K562 (cell line): Measurements from ENCODE around the gene HPSE2. TPM values are rescaled to one million over a fixed set of nuclear protein-coding genes. Genes with fewer than 3 reads are reported as not detected.

Source experiments
- ARID3A ChIP-seq: IDR thresholded peaks from 2 replicates; pipeline ENCODE4 v1.6.1; 2012; ENCODE audit warnings: low read depth, low read length, improper control_type of control experiment, borderline replicate concordance
- CBX2 ChIP-seq: fragments of 200-600 bp; sonication (generic); IDR thresholded peaks from one replicate; pipeline ENCODE4 v1.6.1; 2012; ENCODE audit warnings: mild to moderate bottlenecking, low read length, inconsistent platforms; ENCODE audit not compliant: insufficient read depth, poor library complexity, severe bottlenecking
- ELF4 ChIP-seq: fragments of 450-650 bp; formaldehyde crosslinking; IDR thresholded peaks from 2 replicates; pipeline ENCODE4 v1.4.0; 2022; ENCODE audit warnings: missing genetic modification characterization
- FOXK1 ChIP-seq: sonication (generic); formaldehyde crosslinking; IDR thresholded peaks from 2 replicates; pipeline ENCODE4 v1.8.0; 2022; ENCODE audit warnings: missing genetic modification reagents, mild to moderate bottlenecking, borderline replicate concordance
- KDM4B ChIP-seq, 2 experiments: fragments of 450-650 bp in 1 of 2; sonication (generic) in 1 of 2; IDR thresholded peaks; 2 replicates each; pipeline ENCODE4 v1.6.1; 2016 to 2017; ENCODE audit warnings: borderline replicate concordance in 2 of 2, antibody characterized with exemption in 1 of 2, low read depth in 1 of 2, mild to moderate bottlenecking in 1 of 2
- MBD2 ChIP-seq: sonication (generic); IDR thresholded peaks from 2 replicates; pipeline ENCODE4 v1.6.1; 2016; ENCODE audit warnings: low read depth, borderline replicate concordance
- SMAD4 ChIP-seq: fragments of 250-450 bp; sonication (Bioruptor Pico); conservative IDR thresholded peaks from 2 replicates; pipeline ENCODE4 v1.8.0; 2021; ENCODE audit warnings: inconsistent platforms, mild to moderate bottlenecking, moderate library complexity
- STAT5A ChIP-seq: IDR thresholded peaks from 2 replicates; pipeline ENCODE4 v1.6.1; 2012; ENCODE audit warnings: low read length, inconsistent platforms, borderline replicate concordance
- TEAD4 ChIP-seq, 2 experiments: sonication (generic) in 1 of 2; formaldehyde crosslinking in 1 of 2; IDR thresholded peaks; 2 replicates each; pipeline versions ENCODE4 v1.6.1 to v1.8.0; 2012 to 2022; ENCODE audit warnings: borderline replicate concordance in 1 of 2, inconsistent platforms in 1 of 2, low read length in 1 of 2, mild to moderate bottlenecking in 1 of 2, missing genetic modification reagents in 1 of 2
- ZBTB26 ChIP-seq: fragments of 450-650 bp; formaldehyde crosslinking; IDR thresholded peaks from 2 replicates; pipeline ENCODE4 v1.4.0; 2022; ENCODE audit warnings: missing genetic modification characterization
- ZBTB7A ChIP-seq: IDR thresholded peaks from 2 replicates; pipeline ENCODE4 v1.6.1; 2011; ENCODE audit warnings: low read depth, mild to moderate bottlenecking, low read length, moderate library complexity, borderline replicate concordance; ENCODE audit not compliant: control insufficient read depth
- ZNF398 ChIP-seq: fragments of 250-450 bp; sonication (Bioruptor Pico); IDR thresholded peaks from 2 replicates; pipeline ENCODE4 v1.8.0; 2021; ENCODE audit warnings: moderate library complexity, mild to moderate bottlenecking, inconsistent platforms
- ZNF609 ChIP-seq: sonication (generic); formaldehyde crosslinking; IDR thresholded peaks from 2 replicates; pipeline ENCODE4 v1.8.1; 2023; ENCODE audit warnings: missing genetic modification reagents, mild to moderate bottlenecking, borderline replicate concordance
- polyA plus RNA-seq, 8 experiments: library from polyadenylated mRNA; depleted of rRNA in 4 of 8; stranded (reverse) in 5 of 8; unstranded in 3 of 8; fragments of >200 nt; fragmentation: Nextera tagmentation in 2 of 8; fragmentation: Illumina TruSeq in 1 of 8; extraction: Ambion mirVana in 2 of 8; extraction: Trizol in 1 of 8; gene quantifications; 2 replicates each; pipeline versions ENCODE4 v1.2.1 to v1.2.3, GENCODE V29; 2011 to 2014; ENCODE audit warnings: inconsistent platforms in 1 of 8, missing spikeins in 1 of 8
- total RNA-seq, 7 experiments: library from RNA; depleted of rRNA in 6 of 7; stranded (reverse); fragments of >200 nt in 6 of 7; fragmentation: Illumina TruSeq in 2 of 7; extraction: Trizol in 2 of 7; gene quantifications; 2 replicates each; pipeline versions ENCODE4 v1.2.1 to v1.2.3, GENCODE V29; 2011 to 2021; ENCODE audit warnings: low replicate concordance in 1 of 7

HPSE2 gene
- total and polyA plus RNA-seq, 9 of the 15 experiments (the other 6 are each of a cell fraction or from before 2014, with no cell fraction given): 0.03 to 0.10 (median 0.04) TPM; not detected in 2

GRCh38 chr10:98458809-98459784, 776.6 kb downstream of the HPSE2 start (continued):
- TF ChIP-seq ZBTB26 (CRISPR knock-in tag) (no peak), MBD2 (0 out of 2 replicates have a peak, but pooled peaks have one; percentile 28), TEAD4 (IDR thresholded peaks at IDR 0.05; ENCODE audit: low read length) (peak; percentile 92), TEAD4 (CRISPR knock-in tag; IDR thresholded peaks at IDR 0.05; ENCODE audit: borderline replicate concordance) (no peak), ZNF398 (CRISPR knock-in tag) (no peak), ARID3A (peak; percentile 27; the same call in 1 of the 2 replicates), KDM4B (IDR thresholded peaks at IDR 0.05; ENCODE audit: borderline replicate concordance in 2 of 2, low read depth in 1 of 2) (no peak), ZBTB7A (peak; percentile 33; the same call in 1 of the 2 replicates), ZNF609 (CRISPR knock-in tag) (no peak), STAT5A (peak; percentile 76), FOXK1 (CRISPR knock-in tag) (no peak), SMAD4 (CRISPR knock-in tag) (peak; percentile 43; the same call in 1 of the 2 replicates), ELF4 (CRISPR knock-in tag) (no peak), CBX2 (no peak)
